GM23338 (cell line): ENCODE measurements around the gene CHRD. TPM values are rescaled to one million over a fixed set of nuclear protein-coding genes. Genes with fewer than 3 reads are reported as not detected.
"Not testable (repeated sequence)": the region's sequence is repeated elsewhere in the genome, so short reads cannot be mapped to it uniquely, and the experiment has no call there.

ENCODE experiments used
- ATAC-seq: fragments of 200-7000 bp; cut with Tn5 transposase; 3 replicates; pipeline ENCODE4 v1.9.1; 2020
- DNase-seq: peaks from one replicate; pipeline ENCODE4 v3.0.0-alpha.2; 2015; ENCODE audit warnings: low spot score
- H2AFZ ChIP-seq: fragments of 200-600 bp; sonication (generic); 2 replicates; pipeline ENCODE4 v1.8.0; 2016; ENCODE audit warnings: antibody characterized with exemption, mild to moderate bottlenecking, moderate library complexity
- H3F3A ChIP-seq: fragments of 200-600 bp; sonication (generic); replicated peaks from 2 replicates; pipeline ENCODE4 v1.8.0; 2017; ENCODE audit warnings: antibody characterized with exemption, mixed run types, low read depth
- H3K27ac ChIP-seq: fragments of 200-600 bp; sonication (generic); 2 replicates; pipeline ENCODE4 v1.6.1; 2016; ENCODE audit warnings: low read depth
- H3K27me3 ChIP-seq: fragments of 200-600 bp; sonication (generic); 2 replicates; pipeline ENCODE4 v1.8.0; 2016; ENCODE audit warnings: mild to moderate bottlenecking, mixed run types, moderate library complexity; ENCODE audit not compliant: insufficient read depth
- H3K36me3 ChIP-seq: fragments of 200-600 bp; sonication (generic); 2 replicates; pipeline ENCODE4 v1.8.0; 2016; ENCODE audit warnings: mild to moderate bottlenecking; ENCODE audit not compliant: insufficient read depth
- H3K4me1 ChIP-seq: fragments of 200-600 bp; sonication (generic); 2 replicates; pipeline ENCODE4 v1.8.0; 2016; ENCODE audit warnings: mild to moderate bottlenecking, moderate library complexity; ENCODE audit not compliant: insufficient read depth
- H3K4me2 ChIP-seq: fragments of 200-600 bp; sonication (generic); 2 replicates; pipeline ENCODE4 v1.7.1; 2017; ENCODE audit warnings: mixed run types
- H3K4me3 ChIP-seq: fragments of 200-600 bp; sonication (generic); 2 replicates; pipeline ENCODE4 v1.6.1; 2016; ENCODE audit warnings: mixed run types
- H3K79me2 ChIP-seq: fragments of 200-600 bp; sonication (generic); replicated peaks from 2 replicates; pipeline ENCODE4 v1.8.0; 2017; ENCODE audit warnings: mild to moderate bottlenecking; ENCODE audit not compliant: insufficient read depth
- H3K9me2 ChIP-seq: fragments of 200-600 bp; sonication (generic); 2 replicates; pipeline ENCODE4 v1.8.0; 2017; ENCODE audit not compliant: insufficient read depth
- H4K20me1 ChIP-seq: fragments of 200-600 bp; sonication (generic); replicated peaks from 2 replicates; pipeline ENCODE4 v1.8.0; 2017; ENCODE audit warnings: mild to moderate bottlenecking; ENCODE audit not compliant: insufficient read depth
- H3K27ac Mint-ChIP-seq: 2 replicates; pipeline ENCODE4 v1.8.0; 2020; ENCODE audit warnings: inconsistent platforms, mild to moderate bottlenecking, moderate library complexity, mixed read lengths
- H3K27me3 Mint-ChIP-seq: 3 replicates; pipeline ENCODE4 v1.8.0; 2022; ENCODE audit warnings: low read depth, mild to moderate bottlenecking, moderate library complexity, mixed read lengths, inconsistent platforms; ENCODE audit not compliant: insufficient read depth, poor library complexity
- H3K36me3 Mint-ChIP-seq: 3 replicates; pipeline ENCODE4 v1.8.0; 2021; ENCODE audit warnings: low read depth, mild to moderate bottlenecking, inconsistent platforms, moderate library complexity, mixed read lengths
- H3K4me1 Mint-ChIP-seq: 3 replicates; pipeline ENCODE4 v1.8.0; 2020; ENCODE audit warnings: mild to moderate bottlenecking, inconsistent platforms, mixed read lengths
- H3K4me3 Mint-ChIP-seq: 3 replicates; pipeline ENCODE4 v1.8.0; 2021; ENCODE audit warnings: moderate library complexity, mild to moderate bottlenecking, inconsistent platforms, mixed read lengths
- H3K9me3 Mint-ChIP-seq: 3 replicates; pipeline ENCODE4 v1.8.0; 2020; ENCODE audit warnings: moderate library complexity, mild to moderate bottlenecking, inconsistent platforms, mixed read lengths
- CREB1 ChIP-seq: fragments of 250-450 bp; sonication (Bioruptor Pico); IDR thresholded peaks from 2 replicates; pipeline ENCODE4 v1.5.0; 2020; ENCODE audit warnings: low read depth, mild to moderate bottlenecking, moderate library complexity
- ETS1 ChIP-seq: IDR thresholded peaks from 2 replicates; pipeline ENCODE4 v1.6.1; 2016; ENCODE audit warnings: antibody characterized with exemption
- EZH2 ChIP-seq: fragments of 200-600 bp; sonication (generic); IDR thresholded peaks from one replicate; pipeline ENCODE4 v1.8.0; 2017; ENCODE audit warnings: antibody characterized with exemption, mild to moderate bottlenecking, low read depth; ENCODE audit not compliant: unreplicated experiment
- JUNB ChIP-seq: IDR thresholded peaks from one replicate; pipeline ENCODE4 v1.6.1; 2016; ENCODE audit warnings: antibody characterized with exemption; ENCODE audit not compliant: unreplicated experiment
- NANOG ChIP-seq: IDR thresholded peaks from 2 replicates; pipeline ENCODE4 v1.6.1; 2016; ENCODE audit warnings: antibody characterized with exemption, borderline replicate concordance
- REST ChIP-seq: IDR thresholded peaks from one replicate; pipeline ENCODE4 v1.6.1; 2018; ENCODE audit warnings: antibody characterized with exemption; ENCODE audit not compliant: unreplicated experiment
- STAT1 ChIP-seq: IDR thresholded peaks from one replicate; pipeline ENCODE4 v1.6.1; 2016; ENCODE audit warnings: antibody characterized with exemption; ENCODE audit not compliant: unreplicated experiment
- ZNF462 ChIP-seq: fragments of 250-450 bp; sonication (Bioruptor Pico); IDR thresholded peaks from 2 replicates; pipeline ENCODE4 v1.5.0; 2020; ENCODE audit warnings: mild to moderate bottlenecking, moderate library complexity
- polyA plus RNA-seq: library from polyadenylated mRNA; unstranded; fragments of >200 nt; fragmentation: Nextera tagmentation; extraction: Ambion mirVana; gene quantifications from 2 replicates; pipeline ENCODE4 v1.2.1, GENCODE V29; 2016
- total RNA-seq: library from RNA; depleted of rRNA; stranded (reverse); fragments of >200 nt; shearing (Covaris generic); gene quantifications from 2 replicates; pipeline ENCODE4 v1.2.3, GENCODE V29; 2014

CHRD gene
- total and polyA plus RNA-seq, 2 experiments from 2014 or later: 0.34 to 0.66 TPM

- peaks cover 27% of the 10 kb centered on the region for H3K4me1 ChIP-seq
- not testable (repeated sequence) for H3K27ac Mint-ChIP-seq, H3K27ac ChIP-seq, H3K4me3 ChIP-seq, H3K9me2 ChIP-seq, H2AFZ ChIP-seq, H3K4me2 ChIP-seq, ATAC-seq, DNase-seq, H3K36me3 ChIP-seq, H3K4me3 Mint-ChIP-seq, H3K9me3 Mint-ChIP-seq, H3K27me3 ChIP-seq
- peaks cover 30% of the 10 kb centered on the region for H3K27me3 Mint-ChIP-seq
- peaks cover 28% of the 10 kb centered on the region for H3K79me2 ChIP-seq
- peaks cover 17% of the 10 kb centered on the region for H4K20me1 ChIP-seq
- peaks cover 22% of the 10 kb centered on the region for H3F3A ChIP-seq
- peaks cover 41% of the 10 kb centered on the region for H3K4me1 Mint-ChIP-seq
- peaks cover 21% of the 10 kb centered on the region for H3K36me3 Mint-ChIP-seq
These were observed 40.3 kb upstream of the CHRD start for GRCh38 chr3:184339451-184340135.

GRCh38 chr3:184341925-184342324 lies 37.9 kb upstream of the CHRD start:
- peaks cover 3% of the 10 kb centered on the region; the same call in 1 of the 3 replicates for H3K9me3 Mint-ChIP-seq
- H2AFZ ChIP-seq: no peak overlapping the region
- H3K79me2 ChIP-seq: peaks cover 23% of the 10 kb centered on the region
- H3K4me1 Mint-ChIP-seq: peaks cover 43% of the 10 kb centered on the region
- no peak overlapping the region for H3K4me2 ChIP-seq
- H3K4me1 ChIP-seq: peaks cover 26% of the 10 kb centered on the region
- ATAC-seq (no peak), DNase-seq (no peak)
- no peak overlapping the region for H3K27ac Mint-ChIP-seq
- no peaks in the 10 kb centered on the region for H3K27me3 ChIP-seq
- no peak overlapping the region for H3K4me3 Mint-ChIP-seq
- H3K36me3 Mint-ChIP-seq: peaks cover 15% of the 10 kb centered on the region
- H3K27me3 Mint-ChIP-seq: peaks cover 25% of the 10 kb centered on the region
- no peaks in the 10 kb centered on the region for H3K36me3 ChIP-seq
- no peak overlapping the region for H3K27ac ChIP-seq
- peaks cover 12% of the 10 kb centered on the region; the same call in 1 of the 2 replicates for H3F3A ChIP-seq
- H3K4me3 ChIP-seq: no peak overlapping the region
- no peaks in the 10 kb centered on the region for H3K9me2 ChIP-seq
- peaks cover 14% of the 10 kb centered on the region for H4K20me1 ChIP-seq
- no peak for TF ChIP-seq CREB1
- TF ChIP-seq JUNB: no peak
- TF ChIP-seq REST: no peak
- no peak for TF ChIP-seq EZH2
- TF ChIP-seq ZNF462: no peak
- no peak for TF ChIP-seq NANOG
- TF ChIP-seq ETS1: no peak
- no peak for TF ChIP-seq STAT1
